HG03342 (cell line): ENCODE data around the gene UFSP2.

ENCODE experiments used
- ATAC-seq: cut with Tn5 transposase; IDR thresholded peaks from one replicate; pipeline ENCODE4 v1.9.1; 2021; ENCODE audit warnings: mild to moderate bottlenecking, moderate library complexity; ENCODE audit not compliant: unreplicated experiment

UFSP2 gene

GRCh38 chr4:185425647-185426352, at the start of gene UFSP2:
Gene UFSP2, minus strand, starts transcription at chr4:185425964. Its CDS starts 96 bp downstream, at chr4:185425868.
- ATAC-seq: peak; percentile 91

DNA sequence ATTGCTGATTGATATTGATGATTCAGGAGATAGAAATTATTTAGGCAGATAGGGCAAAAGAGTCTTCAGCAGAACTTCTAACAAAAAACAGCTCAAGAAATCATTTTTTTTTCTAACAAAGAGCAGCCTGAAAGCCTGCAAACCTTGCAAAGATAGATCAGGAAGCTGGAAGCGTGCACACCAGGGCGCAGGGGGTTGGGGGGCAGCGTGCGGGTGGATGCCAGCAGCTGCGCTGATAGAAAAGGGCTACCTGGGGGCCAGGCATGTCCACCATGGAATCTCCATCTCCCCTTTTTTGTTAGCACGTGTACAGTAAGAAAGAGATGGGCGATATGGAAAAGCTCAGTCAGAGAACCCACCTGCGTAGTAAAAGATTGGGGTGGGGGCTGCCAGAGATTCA, 47.5 kb upstream of the UFSP2 start:
- ATAC-seq: no peak

GRCh38 chr4:185472103-185472542, 46.4 kb upstream of the UFSP2 start:
- ATAC-seq: no peak

DNA sequence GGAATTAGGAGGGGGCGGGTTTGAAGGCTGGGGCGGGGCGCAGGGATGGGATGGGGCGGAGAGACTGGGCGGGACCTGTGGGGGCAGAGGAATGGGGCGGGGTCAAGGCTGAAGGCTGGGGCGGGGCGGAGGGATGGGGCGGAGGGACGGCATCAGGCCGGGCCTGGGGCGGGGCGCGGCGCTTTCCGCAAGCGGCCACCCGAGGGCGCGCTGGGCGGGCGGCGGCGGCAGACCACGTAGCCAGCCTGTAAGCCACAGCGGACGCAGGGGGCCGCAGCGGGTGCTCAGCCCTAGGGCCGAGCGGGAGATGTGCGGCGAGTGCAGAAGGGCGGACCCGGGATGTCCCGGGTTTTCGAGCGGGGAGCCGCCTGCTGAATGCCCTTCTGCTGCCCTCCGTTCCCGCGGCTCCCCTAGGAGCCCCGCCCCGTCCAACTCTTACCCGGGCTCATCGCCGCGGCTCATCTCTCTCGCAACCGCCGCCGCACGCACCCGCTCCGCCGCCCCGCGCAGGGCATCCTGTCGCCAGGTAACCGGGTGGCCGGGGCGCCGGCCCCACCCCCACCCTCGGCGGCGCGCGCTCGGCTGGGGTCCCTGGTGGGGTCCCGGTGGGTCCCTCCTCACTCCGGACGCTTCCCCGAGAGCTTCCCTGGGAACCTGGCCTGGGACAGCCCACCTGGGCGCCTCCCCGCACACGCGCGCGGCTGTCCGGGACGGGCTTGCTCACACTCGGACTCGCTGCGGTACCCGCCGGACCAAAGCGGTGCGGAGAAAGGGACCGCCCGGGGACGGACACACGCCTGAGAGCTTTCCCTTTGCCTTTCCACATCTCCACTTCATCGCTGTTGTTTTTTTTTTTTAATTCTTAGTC, 45.7 kb upstream of the UFSP2 start, which contains the start of gene CCDC110:
CCDC110 (minus strand) TSS at position 499 of the 868 bp plus-strand sequence; CDS start at position 449, 50 bp downstream.
- ATAC-seq: peak; percentile 85

GRCh38 chr4:185470501-185471195, 44.9 kb upstream of the UFSP2 start:
- ATAC-seq: peak; percentile 7

- ATAC-seq: no peak
Observed at GRCh38 chr4:185469580-185470154, 43.9 kb upstream of the UFSP2 start.

GRCh38 chr4:185468999-185469398, 43.2 kb upstream of the UFSP2 start:
- ATAC-seq: no peak

GRCh38 chr4:185467991-185468390, 42.2 kb upstream of the UFSP2 start:
- ATAC-seq: no peak

DNA sequence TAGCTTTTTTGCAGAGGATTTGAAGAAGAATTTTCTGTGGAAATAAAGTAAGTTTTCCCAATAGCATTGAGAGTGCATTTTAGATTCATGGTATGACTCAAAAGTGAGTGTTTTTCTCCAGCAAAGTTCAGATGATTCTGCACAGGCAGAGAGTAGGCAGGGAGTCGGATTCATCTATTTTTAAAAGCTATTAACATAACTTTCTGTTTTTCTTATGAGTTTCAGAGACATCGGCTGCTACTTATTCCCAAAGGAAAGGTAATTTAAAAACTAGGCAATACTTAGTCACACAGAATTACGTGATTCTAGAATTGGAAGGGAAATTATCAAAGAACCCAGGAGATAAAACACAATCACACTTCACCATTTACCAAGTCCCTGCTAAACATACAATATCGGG, 41.3 kb upstream of the UFSP2 start:
- ATAC-seq: no peak

- ATAC-seq: no peak
Observed at GRCh38 chr4:185465707-185466106, 39.9 kb upstream of the UFSP2 start.

- ATAC-seq: no peak
Observed at GRCh38 chr4:185464887-185465286, 39.1 kb upstream of the UFSP2 start.

GRCh38 chr4:185464183-185464582, 38.4 kb upstream of the UFSP2 start:
- no peak for ATAC-seq

GRCh38 chr4:185463541-185463940, 37.8 kb upstream of the UFSP2 start:
- ATAC-seq: no peak

DNA sequence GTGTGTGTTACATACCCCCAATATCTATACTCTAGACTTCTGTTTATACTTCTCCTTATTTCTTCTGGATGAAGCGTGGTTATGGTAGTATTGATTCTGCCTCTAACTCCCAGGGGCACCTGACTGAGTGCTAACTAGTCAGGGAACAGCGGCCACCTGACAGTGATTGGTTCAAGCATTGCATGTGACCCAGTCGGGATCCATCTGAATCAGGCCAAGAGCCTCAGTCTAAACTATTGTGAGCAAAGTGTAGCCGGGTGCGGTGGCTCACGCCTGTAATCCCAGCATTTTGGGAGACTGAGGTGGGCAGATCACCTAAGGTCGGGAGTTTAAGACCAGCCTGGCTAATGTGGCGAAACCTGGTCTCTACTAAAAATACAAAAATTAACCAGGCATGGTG, 35.8 kb upstream of the UFSP2 start:
- no peak for ATAC-seq

DNA sequence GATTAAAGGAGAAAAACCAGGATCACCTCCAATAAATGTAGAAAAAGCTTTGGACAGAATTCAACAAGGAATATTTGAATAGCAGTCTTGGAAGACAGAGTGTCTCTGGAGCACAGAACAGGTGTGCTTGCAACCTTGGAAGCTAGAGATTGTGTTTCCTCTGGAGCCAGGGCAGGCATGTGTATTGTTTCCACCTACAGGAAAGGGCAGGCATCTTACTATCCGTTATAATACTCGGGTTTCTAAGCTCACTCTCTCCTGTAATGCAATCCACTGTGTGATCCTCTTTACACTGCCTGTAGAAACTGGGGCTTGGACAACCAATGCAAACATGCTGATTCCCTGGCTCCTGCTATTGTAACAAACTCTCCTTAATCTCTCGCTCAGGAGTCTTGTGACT, 31.4 kb upstream of the UFSP2 start:
- no peak for ATAC-seq

GRCh38 chr4:185456131-185456530, 30.4 kb upstream of the UFSP2 start:
- no peak for ATAC-seq

DNA sequence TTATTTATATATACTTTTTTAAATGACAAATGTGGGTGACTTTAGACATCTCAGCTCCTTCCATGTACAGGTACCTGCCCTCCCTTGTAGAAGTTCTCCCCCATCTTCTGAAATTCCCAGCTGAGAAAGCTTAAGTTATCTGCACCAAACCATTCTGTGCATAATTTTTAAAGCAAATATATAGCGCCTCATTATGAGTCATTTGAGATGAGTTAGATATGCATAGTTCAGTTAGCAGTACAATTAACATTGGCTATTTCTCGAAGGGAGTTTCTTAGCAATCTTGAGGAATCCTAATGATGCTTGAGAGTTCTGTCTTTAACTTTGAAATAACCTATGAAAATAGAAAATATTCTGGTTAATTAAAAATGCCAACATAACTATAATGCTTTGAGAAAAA, 19.4 kb upstream of the UFSP2 start:
- no peak for ATAC-seq

GRCh38 chr4:185441479-185441878, 15.7 kb upstream of the UFSP2 start:
- no peak for ATAC-seq

DNA sequence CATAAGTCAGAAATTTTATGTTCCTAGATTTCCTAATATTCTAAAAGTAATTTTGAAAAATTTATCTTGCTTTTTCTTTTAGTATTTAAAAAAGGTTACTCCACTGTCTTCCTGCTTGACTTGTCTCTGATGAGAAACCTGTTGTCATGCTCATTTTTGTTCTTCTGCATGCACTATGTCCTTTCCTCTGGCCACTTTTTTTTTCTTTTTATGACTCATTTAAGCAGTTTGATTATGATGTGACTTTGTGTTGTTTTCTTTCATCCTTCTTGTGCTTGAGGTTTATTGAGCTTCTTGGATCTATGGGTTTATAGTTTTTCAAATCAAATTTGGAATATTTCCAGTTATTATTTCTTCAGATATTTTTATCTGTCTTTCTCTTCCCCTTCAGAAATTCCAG, 12.0 kb upstream of the UFSP2 start:
- peak; percentile 70 for ATAC-seq

DNA sequence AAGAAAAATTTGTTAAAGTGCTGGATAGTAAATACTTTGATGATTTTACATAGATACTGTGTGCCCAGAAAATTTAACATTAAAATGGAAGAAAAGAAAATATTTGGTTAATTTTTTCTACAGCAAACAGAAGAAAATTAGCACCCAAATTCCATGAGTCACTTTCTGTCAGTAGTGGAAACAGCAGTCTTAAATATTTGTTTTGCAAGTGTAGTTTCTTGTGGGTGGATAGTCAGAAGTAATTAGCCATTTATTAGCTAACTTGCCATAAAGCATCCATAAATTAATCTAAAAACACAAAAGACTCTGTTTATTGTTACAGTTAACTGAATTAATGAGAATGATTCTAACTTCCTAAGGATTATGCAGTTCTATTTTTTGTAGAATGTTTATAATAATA, 9.7 kb upstream of the UFSP2 start:
- ATAC-seq: no peak

DNA sequence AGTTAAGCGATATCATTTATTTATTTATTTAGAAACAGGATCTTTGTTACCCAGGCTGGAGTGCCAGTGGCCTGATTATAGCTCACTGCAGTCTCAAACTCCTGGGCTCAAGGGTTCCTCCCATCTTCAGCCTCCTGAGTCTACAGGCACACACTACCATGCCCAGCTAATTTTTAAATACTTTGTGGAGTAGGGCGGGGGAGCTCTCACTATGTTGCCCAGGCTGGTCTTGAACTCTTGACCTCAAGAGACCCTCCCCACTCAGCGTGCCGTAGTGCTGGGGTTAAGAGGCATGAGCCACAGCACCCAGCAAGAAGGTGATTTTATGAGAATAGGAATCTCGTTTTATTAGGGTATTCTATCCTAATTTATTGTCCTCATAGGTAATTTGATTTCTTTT, 3.9 kb upstream of the UFSP2 start:
- ATAC-seq: no peak
